Liver (tissue), 9 donors: ENCODE measurements around the gene DIPK1C. TPM values are rescaled to one million over a fixed set of nuclear protein-coding genes. Genes with fewer than 3 reads are reported as not detected.

Source experiments
- DNase-seq: peaks from one replicate; pipeline ENCODE4 v3.0.0-alpha.2; 2017; ENCODE audit warnings: low spot score
- H3K27ac ChIP-seq, 2 donors: one replicate each; pipeline ENCODE4 v1.7.0; 2013; ENCODE audit warnings: inconsistent platforms in 2 of 2, low read length in 2 of 2, control low read depth in 1 of 2, low read depth in 1 of 2, mild to moderate bottlenecking in 1 of 2
- H3K27me3 ChIP-seq, 4 donors: one replicate each; pipeline versions ENCODE4 v1.6.1 to v1.7.0; 2013; ENCODE audit warnings: low read length in 3 of 4, inconsistent platforms in 1 of 4, mild to moderate bottlenecking in 1 of 4, moderate library complexity in 1 of 4; ENCODE audit not compliant: control insufficient read depth in 4 of 4, insufficient read depth in 4 of 4
- H3K36me3 ChIP-seq, 4 donors: one replicate each; pipeline versions ENCODE4 v1.6.1 to v1.7.0; 2013; ENCODE audit warnings: low read length in 3 of 4, mild to moderate bottlenecking in 3 of 4, low read depth in 1 of 4, moderate library complexity in 1 of 4; ENCODE audit not compliant: control insufficient read depth in 4 of 4, insufficient read depth in 3 of 4
- H3K4me1 ChIP-seq, 4 donors: one replicate each; pipeline versions ENCODE4 v1.6.1 to v1.7.0; 2013; ENCODE audit warnings: low read length in 3 of 4, mild to moderate bottlenecking in 3 of 4, moderate library complexity in 1 of 4; ENCODE audit not compliant: control insufficient read depth in 4 of 4, insufficient read depth in 4 of 4
- H3K4me3 ChIP-seq, 3 donors: one replicate each; pipeline versions ENCODE4 v1.6.1 to v1.7.0; 2013; ENCODE audit warnings: low read length in 3 of 3, control low read depth in 1 of 3, low read depth in 1 of 3, mild to moderate bottlenecking in 1 of 3
- H3K9ac ChIP-seq, 2 donors: one replicate each; pipeline ENCODE4 v1.7.0; 2013; ENCODE audit warnings: low read length in 2 of 2, mild to moderate bottlenecking in 2 of 2, moderate library complexity in 2 of 2, control low read depth in 1 of 2, low read depth in 1 of 2
- H3K9me3 ChIP-seq, 4 donors: one replicate each; pipeline versions ENCODE4 v1.6.1 to v1.7.0; 2013; ENCODE audit warnings: low read length in 3 of 4; ENCODE audit not compliant: control insufficient read depth in 4 of 4
- ATF3 ChIP-seq: IDR thresholded peaks from 2 replicates; pipeline ENCODE4 v1.6.1; 2016; ENCODE audit warnings: antibody characterized with exemption
- CTCF ChIP-seq: fragments of 150-350 bp; IDR thresholded peaks from 2 replicates; pipeline ENCODE4 v1.5.1; 2017; ENCODE audit warnings: improper control_type of control experiment, low read depth, low read length; ENCODE audit not compliant: missing input control
- EGR1 ChIP-seq, 2 donors: IDR thresholded peaks; 2 replicates each; pipeline ENCODE4 v1.6.1; 2016 to 2018; ENCODE audit warnings: antibody characterized with exemption in 2 of 2, low read depth in 2 of 2
- FOXA1 ChIP-seq: IDR thresholded peaks from 2 replicates; pipeline ENCODE4 v1.6.1; 2016; ENCODE audit warnings: antibody characterized with exemption
- FOXA2 ChIP-seq: IDR thresholded peaks from 2 replicates; pipeline ENCODE4 v1.6.1; 2016; ENCODE audit warnings: antibody characterized with exemption
- GABPA ChIP-seq, 2 donors: IDR thresholded peaks in 1 of 2; conservative IDR thresholded peaks in 1 of 2; 2 replicates each; pipeline ENCODE4 v1.6.1; 2016; ENCODE audit warnings: antibody characterized with exemption in 2 of 2, mild to moderate bottlenecking in 1 of 2, moderate library complexity in 1 of 2
- HNF4A ChIP-seq, 2 donors: conservative IDR thresholded peaks; 2 replicates each; pipeline ENCODE4 v1.6.1; 2016; ENCODE audit warnings: antibody characterized with exemption in 2 of 2, mild to moderate bottlenecking in 2 of 2
- HNF4G ChIP-seq: IDR thresholded peaks from 2 replicates; pipeline ENCODE4 v1.6.1; 2016; ENCODE audit warnings: antibody characterized with exemption
- JUND ChIP-seq, 2 donors: IDR thresholded peaks; 2 replicates each; pipeline ENCODE4 v1.6.1; 2016; ENCODE audit warnings: antibody characterized with exemption in 2 of 2
- MAX ChIP-seq: IDR thresholded peaks from 2 replicates; pipeline ENCODE4 v1.6.1; 2016; ENCODE audit warnings: antibody characterized with exemption
- NR2F2 ChIP-seq: IDR thresholded peaks from 2 replicates; pipeline ENCODE4 v1.6.1; 2016; ENCODE audit warnings: antibody characterized with exemption
- RAD21 ChIP-seq, 2 donors: IDR thresholded peaks; 2 replicates each; pipeline ENCODE4 v1.6.1; 2016; ENCODE audit warnings: antibody characterized with exemption in 2 of 2, mild to moderate bottlenecking in 2 of 2
- REST ChIP-seq: IDR thresholded peaks from 2 replicates; pipeline ENCODE4 v1.6.1; 2016; ENCODE audit warnings: antibody characterized with exemption, mild to moderate bottlenecking
- RXRA ChIP-seq, 2 donors: IDR thresholded peaks; 2 replicates each; pipeline ENCODE4 v1.6.1; 2017 to 2018; ENCODE audit warnings: antibody characterized with exemption in 2 of 2, mild to moderate bottlenecking in 1 of 2
- SP1 ChIP-seq: IDR thresholded peaks from 2 replicates; pipeline ENCODE4 v1.6.1; 2018; ENCODE audit warnings: antibody characterized with exemption, mild to moderate bottlenecking
- TAF1 ChIP-seq: conservative IDR thresholded peaks from 2 replicates; pipeline ENCODE4 v1.6.1; 2016; ENCODE audit warnings: antibody characterized with exemption, mild to moderate bottlenecking
- YY1 ChIP-seq: IDR thresholded peaks from 2 replicates; pipeline ENCODE4 v1.6.1; 2016; ENCODE audit warnings: antibody characterized with exemption, mild to moderate bottlenecking
- ZBTB33 ChIP-seq: IDR thresholded peaks from 2 replicates; pipeline ENCODE4 v1.6.1; 2016; ENCODE audit warnings: antibody characterized with exemption
- WGBS: extraction: QIAGEN DNeasy Blood & Tissue Kit; methylation state at CpG from one replicate; pipeline ENCODE4 v1.1.7; 2013; 5-methylcytosine and 5-hydroxymethylcytosine counted together
- polyA plus RNA-seq, 2 donors: library from polyadenylated mRNA; stranded (reverse) in 1 of 2; unstranded in 1 of 2; fragments of 200-250 nt in 1 of 2; fragments of >200 nt in 1 of 2; fragmentation: Nextera tagmentation in 1 of 2; extraction: Ambion mirVana in 1 of 2; gene quantifications; one replicate each; pipeline versions ENCODE4 v1.2.1 to v1.2.3, GENCODE V29; 2013 to 2015
- total RNA-seq, 2 donors: library from RNA; depleted of rRNA; stranded (reverse); fragments of >200 nt; gene quantifications; one replicate each; pipeline ENCODE4 v1.2.3, GENCODE V29; 2014
- donor health status: healthy.
- donor health status: healthy.
- donor health status: healthy.
- donor health status: healthy.
- donor health status: healthy.

The DIPK1C gene
- total and polyA plus RNA-seq, 4 donors, result 0.06 to 0.19 (median 0.08) TPM; not detected in 1

GRCh38 chr18:74488864-74489263, 31.8 kb upstream of the DIPK1C start:
- 94% methylated on average over 8 of the region's 8 CpGs for WGBS
- H3K4me3 ChIP-seq, result no peak overlapping the region
- no peaks in the 10 kb centered on the region for H3K27me3 ChIP-seq
- H3K9me3 ChIP-seq, result no peaks in the 10 kb centered on the region
- H3K4me1 ChIP-seq, result no peaks in the 10 kb centered on the region
- H3K36me3 ChIP-seq, result no peaks in the 10 kb centered on the region
- no peak overlapping the region for H3K27ac ChIP-seq
- DNase-seq, result no peak
- no peak overlapping the region for H3K9ac ChIP-seq
- TF ChIP-seq ZBTB33 (no peak), RXRA (IDR thresholded peaks at IDR 0.05) (no peak), TAF1 (no peak), HNF4G (no peak), RAD21 (IDR thresholded peaks at IDR 0.05) (no peak), YY1 (no peak), EGR1 (IDR thresholded peaks at IDR 0.05; ENCODE audit: low read depth in 2 of 2) (no peak), MAX (no peak), FOXA1 (no peak), HNF4A (conservative IDR thresholded peaks at IDR 0.05) (no peak), FOXA2 (no peak), CTCF (no peak), REST (no peak), ATF3 (no peak), NR2F2 (no peak), JUND (IDR thresholded peaks at IDR 0.05) (no peak), GABPA (IDR thresholded peaks at IDR 0.05 in 1 of 2, conservative IDR thresholded peaks at IDR 0.05 in 1 of 2) (no peak)

- H3K36me3 ChIP-seq, result no peaks in the 10 kb centered on the region
- no peak overlapping the region for H3K27ac ChIP-seq
- H3K9ac ChIP-seq, result no peak overlapping the region
- H3K4me3 ChIP-seq, result no peak overlapping the region
- no peaks in the 10 kb centered on the region for H3K4me1 ChIP-seq
- 97% methylated on average over 8 of the region's 8 CpGs for WGBS
- no peaks in the 10 kb centered on the region for H3K27me3 ChIP-seq
- DNase-seq, result no peak
- no peaks in the 10 kb centered on the region for H3K9me3 ChIP-seq
- TF ChIP-seq RXRA (IDR thresholded peaks at IDR 0.05) (no peak), SP1 (no peak), MAX (no peak), JUND (IDR thresholded peaks at IDR 0.05) (no peak), TAF1 (no peak), HNF4G (no peak), GABPA (IDR thresholded peaks at IDR 0.05 in 1 of 2, conservative IDR thresholded peaks at IDR 0.05 in 1 of 2) (no peak), ATF3 (no peak), EGR1 (IDR thresholded peaks at IDR 0.05; ENCODE audit: low read depth in 2 of 2) (no peak), RAD21 (IDR thresholded peaks at IDR 0.05) (no peak), NR2F2 (no peak), FOXA2 (no peak), YY1 (no peak), HNF4A (conservative IDR thresholded peaks at IDR 0.05) (no peak), ZBTB33 (no peak), FOXA1 (no peak)
Observed at GRCh38 chr18:74488354-74488753, 31.2 kb upstream of the DIPK1C start.
